NCI-H748 treated with DMSO at 0.1 percent for 48 hours (cell line): ENCODE data around the gene TENM4.

ENCODE experiments used
- DNase-seq: peaks from one replicate; lab custom pipeline; 2025; lab: John Stamatoyannopoulos, UW

Gene TENM4

DNA sequence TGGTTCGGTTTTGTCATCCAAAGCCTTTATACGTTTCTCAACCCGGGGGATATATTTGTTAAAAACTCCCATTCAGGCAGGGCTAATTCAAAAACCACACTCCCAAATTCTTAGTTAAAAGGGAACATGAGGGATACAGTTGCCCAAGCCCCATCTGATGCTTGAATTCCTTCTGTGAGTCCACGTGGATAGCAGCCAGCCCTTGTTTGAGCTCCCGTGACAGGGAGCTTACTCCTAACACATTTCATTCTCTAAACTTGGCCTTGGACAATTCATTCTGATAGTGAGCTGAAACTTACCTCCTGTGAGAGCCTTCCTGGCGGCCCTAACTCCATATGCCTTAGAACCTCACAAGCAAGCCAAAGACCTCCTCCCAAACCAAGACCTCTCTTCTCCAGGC lies 357.5 kb downstream of the TENM4 start:
- no peak for DNase-seq

DNA sequence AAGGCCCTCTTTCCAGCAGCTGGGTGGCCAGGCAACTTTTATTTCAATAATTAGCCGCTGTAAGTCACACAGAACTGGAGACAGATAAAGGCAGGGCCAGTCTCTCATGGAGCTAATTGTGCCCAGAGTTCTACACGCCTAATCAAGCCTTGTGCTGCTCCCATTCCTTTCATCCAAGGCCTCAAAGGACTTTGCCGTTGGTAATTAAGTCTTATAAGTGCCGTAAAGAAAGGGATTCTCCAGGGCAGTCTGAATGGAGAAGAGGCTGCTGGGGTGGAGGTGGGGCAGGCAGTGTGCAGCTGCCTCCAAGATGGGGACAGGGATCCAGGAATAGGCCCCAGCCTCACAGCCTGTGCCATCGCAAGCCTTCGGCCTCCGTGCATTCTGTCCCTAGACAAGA lies 357.9 kb downstream of the TENM4 start:
- no peak for DNase-seq

DNA sequence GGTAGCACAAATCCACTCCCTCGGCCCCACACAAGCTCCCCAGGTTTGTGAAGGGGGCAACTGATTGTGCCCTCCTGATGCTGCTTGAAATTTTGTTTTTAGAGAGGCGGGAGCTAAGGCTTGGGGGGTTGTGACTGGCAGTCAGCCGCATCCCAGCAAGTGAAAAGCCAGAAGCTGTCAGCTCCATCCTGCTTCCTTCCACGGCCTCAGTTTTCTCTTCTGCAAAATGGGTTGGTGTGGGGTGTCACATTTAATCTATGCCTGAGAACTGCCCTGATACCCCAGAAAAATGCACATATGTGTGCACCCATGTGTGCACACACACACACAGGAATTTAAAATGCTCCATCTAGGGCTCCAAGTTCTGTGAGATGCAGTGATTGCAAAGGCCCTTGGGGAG lies 358.6 kb downstream of the TENM4 start:
- no peak for DNase-seq

DNA sequence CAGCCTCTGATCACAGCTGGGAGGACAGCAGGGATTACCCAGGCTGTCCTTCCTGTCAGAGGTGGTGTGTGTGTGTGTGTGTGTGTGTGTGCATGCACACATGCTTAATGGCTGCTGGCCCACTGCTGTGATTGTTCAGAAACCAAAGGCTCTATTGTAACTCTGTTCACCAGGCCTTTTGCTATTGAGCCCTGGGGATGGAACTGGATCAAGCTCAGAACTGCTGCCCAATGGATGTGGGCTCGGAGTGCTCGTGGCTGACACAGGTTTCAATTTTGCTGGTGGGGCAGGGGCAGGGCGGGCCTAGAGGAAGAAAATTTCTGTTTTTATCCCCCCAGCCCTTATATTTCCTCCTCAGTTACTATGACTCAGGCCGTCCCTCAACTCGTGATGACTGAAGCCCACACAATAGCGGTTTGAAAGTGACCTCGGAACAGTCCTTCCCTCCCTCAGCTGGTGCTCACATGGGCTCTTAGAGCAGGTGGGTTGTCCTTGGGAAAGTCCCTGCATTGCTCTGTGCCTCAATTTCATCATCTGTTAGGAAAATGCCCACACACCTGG lies 359.3 kb downstream of the TENM4 start:
- no peak for DNase-seq

DNA sequence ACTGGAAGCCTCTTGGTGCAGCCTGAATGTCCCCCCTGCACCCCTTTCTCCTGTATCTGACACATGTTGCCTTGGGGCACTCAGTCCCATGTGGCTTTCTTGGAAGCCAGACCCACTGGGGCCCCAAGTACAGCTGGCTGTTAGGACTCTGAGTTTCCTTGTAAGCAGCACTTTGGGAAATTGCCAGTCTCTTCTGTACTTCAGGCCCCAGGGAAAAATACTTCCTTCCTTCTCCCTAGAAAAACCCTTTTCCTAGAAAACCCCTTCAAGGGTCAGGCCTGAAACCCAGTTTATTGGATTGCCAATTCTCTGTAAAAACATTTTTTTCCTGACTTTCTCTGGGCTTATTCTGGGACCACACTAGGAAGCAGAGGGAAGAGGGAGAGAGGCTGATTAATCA lies 360.3 kb downstream of the TENM4 start:
- DNase-seq: no peak

DNA sequence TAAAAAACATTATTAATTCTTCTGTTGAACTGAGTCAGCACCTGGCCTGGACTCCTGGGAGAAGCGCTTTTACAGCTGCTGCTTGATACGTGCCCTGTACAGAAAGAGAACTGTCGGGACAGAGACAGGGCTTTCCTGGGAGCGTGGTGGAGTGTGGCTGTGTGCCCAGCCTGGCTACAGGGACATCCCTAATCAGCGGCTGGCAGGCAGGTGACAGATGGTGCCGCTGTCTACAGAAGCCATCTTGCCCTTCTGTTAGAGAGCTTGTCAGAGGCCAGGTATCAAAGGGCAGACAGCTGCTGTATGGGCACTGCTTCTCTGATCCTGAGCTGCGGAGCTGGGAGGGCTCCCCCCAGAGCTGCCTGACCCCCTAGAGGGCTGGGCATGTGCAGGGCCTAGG lies 361.8 kb downstream of the TENM4 start:
- no peak for DNase-seq

DNA sequence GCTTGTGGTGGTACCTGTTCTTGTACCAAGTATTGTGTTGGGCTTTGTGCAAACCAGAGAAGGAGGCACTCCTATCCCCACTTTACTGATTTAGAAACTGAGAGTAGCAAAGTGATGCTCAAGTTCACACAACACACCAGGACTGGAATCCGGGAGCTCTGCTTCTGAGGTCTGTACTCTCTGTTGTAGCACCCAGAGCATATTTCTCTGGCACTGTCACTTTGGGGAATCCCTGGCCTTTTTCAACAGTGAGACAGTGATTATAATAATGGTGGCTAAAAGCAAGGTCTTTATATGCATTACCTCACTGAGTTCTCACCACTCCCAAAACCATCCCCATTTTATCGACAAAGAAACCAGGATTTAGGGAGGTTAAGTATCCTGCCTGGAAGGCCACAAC lies 362.4 kb downstream of the TENM4 start:
- DNase-seq: no peak

DNA sequence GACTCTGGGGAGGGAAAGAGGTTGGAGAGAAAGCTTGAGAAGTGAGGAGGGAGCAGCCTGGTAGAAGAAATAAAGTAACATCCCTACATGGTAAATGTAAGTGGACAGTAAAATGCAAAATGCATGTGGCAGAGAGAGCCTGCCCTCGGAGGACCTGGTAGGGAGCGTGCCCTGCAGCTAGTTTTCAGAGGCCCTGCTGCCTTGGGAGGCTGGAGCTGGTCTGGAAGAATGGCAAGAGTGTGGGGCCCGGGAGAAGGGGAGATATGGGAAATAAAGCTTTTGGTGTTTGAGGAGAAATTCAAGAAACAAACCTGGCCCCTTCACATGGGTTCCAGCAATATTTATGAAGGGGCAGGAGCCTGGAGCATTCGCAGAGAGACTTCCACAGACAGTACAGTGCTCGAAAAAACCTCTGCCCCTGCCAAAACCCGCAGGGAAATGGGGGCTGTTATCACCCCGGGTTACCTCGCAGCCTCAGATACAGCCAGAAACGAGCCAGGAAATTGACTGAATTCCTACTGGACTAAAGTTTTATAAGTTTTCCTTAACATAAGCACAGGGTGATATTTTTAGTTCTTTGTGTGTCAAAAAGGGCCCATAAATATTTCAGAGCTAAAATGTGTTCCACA lies 363.0 kb downstream of the TENM4 start:
- DNase-seq: no peak

DNA sequence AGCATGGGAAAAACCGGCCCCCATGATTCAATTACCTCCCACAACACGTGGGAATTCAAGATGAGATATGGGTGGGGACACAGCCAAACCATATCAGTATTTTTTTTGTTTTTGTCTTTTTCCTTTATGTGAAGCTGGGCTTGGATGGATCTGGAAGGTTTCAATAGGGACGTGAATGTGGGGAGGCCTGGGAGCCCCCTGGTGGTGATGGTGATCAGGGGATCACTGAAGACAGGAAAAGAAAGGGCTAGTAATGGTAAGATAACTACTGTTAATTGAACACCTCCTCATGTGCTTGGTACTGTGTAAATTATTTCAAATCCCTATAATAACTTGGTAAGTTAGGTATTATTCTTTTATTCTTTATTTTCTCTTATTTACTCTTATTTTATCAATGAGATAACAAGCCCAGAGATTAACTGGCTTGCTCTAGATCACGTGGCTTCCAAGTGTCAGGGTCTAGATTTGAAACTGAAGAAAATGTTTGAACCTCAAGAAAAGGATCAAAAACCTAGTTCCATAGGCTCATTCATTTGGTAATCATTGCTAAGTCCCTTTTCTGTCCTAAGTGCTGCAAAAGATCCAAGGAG lies 364.2 kb downstream of the TENM4 start:
- no peak for DNase-seq

DNA sequence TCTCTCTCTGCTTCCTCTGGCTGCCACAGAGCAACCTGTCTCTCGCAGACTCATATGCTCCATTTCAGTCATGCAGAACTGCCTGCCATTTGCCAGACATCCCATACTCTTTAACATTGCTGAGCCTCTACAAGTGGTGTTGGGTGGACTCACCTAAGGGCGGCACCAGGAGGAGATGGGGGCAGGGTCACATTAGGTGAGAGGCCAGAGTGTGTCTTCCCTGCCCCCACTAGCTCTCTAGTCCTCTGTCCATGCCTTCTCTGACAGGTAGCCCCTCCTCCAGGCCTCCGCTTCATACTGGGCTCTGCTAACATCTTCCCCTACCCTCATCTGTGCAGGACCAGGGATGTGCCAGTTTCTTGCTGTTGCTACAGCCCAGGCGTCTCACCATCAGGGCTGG lies 366.3 kb downstream of the TENM4 start:
- DNase-seq: no peak

DNA sequence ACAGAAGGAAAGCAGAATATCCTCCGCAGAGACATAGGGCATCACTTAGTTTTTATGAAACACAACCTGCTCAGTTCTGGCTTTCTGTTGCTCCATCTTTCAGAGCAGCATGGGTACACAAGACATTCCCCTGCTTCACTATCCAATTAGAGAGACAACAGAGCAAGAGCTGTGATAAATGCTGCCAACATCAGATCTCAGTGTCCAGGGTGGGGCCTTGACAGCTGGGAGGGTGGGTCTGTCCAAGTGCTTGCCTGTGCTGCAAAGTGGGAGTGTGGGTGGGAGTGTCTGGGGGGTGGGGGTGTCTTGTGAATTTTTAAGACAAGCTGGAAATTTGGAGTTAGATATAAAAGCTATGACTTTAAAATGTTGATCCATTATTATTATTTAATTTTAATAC lies 369.6 kb downstream of the TENM4 start:
- DNase-seq: no peak

DNA sequence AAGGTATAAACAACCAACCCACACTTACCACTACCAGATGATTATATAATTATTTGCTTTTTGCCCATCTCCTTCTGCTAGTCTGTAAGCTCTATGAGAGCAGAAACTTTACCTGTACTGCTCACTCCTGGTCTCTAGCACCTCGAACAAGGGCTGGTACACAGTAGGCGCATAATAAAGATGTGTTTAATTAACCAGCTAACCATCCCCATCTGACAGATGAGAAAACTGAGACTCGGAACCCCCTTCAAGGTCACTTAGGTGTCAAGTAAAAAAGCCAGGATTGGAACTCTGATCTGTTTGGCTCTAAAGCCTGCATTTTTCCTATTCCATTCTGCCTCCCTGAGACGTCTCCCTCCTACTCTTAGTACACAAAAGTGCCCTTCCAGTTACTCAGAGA lies 370.3 kb downstream of the TENM4 start:
- DNase-seq: no peak

DNA sequence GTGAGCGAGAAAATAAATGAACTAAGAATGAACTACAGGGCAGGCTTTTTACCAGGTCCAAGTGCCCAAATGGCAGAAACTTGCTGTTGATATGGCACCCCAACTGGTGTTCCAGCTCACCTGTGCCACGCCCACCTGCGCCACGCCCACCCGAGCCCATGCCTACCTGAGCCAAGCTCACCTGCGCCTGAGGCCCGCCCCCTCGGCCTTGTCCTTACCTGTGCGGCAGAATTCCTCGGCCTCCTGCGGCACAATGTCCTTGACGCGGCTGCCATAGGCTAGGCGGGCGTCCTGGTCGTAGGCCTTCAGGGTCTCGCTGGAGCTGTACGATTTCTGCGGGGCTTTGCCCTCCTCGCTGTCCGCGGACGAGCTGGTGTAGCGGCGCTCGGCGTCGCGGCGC lies 371.3 kb downstream of the TENM4 start:
- no peak for DNase-seq

DNA sequence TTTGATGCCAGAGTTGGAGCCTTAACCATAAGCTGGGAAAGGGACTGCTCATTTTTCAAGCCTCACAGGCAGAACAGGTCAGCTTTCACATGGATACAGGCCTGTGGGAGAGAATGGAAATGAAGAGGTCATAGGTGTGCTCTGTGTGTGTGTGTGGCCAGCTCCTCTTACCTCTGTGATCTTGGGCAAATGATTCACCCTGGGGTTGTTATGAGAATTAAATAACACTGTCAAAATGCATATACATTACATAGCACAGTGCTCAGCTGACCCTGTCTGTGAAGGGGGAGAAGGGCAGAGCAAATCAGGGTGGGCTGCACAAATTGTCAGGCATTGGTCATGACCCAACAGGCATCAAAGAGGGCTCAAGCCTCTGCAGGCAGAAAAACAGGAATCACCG lies 372.5 kb downstream of the TENM4 start:
- no peak for DNase-seq

DNA sequence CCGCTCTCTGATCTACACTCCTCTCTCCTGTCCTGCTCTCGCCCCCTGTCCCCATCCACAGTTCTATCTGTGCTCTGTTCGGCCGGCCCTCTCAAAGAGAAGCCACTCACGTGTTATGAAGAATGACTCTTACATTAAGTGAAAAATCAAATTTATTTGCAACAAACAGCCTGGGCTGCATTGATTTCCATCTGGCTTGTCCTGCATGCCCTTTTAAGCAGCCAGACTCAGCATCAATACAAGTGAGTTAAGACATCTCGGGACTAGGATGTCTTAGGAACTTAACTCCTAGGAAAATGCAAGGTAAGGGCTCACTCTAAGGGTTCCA lies 373.5 kb downstream of the TENM4 start:
- DNase-seq: no peak

DNA sequence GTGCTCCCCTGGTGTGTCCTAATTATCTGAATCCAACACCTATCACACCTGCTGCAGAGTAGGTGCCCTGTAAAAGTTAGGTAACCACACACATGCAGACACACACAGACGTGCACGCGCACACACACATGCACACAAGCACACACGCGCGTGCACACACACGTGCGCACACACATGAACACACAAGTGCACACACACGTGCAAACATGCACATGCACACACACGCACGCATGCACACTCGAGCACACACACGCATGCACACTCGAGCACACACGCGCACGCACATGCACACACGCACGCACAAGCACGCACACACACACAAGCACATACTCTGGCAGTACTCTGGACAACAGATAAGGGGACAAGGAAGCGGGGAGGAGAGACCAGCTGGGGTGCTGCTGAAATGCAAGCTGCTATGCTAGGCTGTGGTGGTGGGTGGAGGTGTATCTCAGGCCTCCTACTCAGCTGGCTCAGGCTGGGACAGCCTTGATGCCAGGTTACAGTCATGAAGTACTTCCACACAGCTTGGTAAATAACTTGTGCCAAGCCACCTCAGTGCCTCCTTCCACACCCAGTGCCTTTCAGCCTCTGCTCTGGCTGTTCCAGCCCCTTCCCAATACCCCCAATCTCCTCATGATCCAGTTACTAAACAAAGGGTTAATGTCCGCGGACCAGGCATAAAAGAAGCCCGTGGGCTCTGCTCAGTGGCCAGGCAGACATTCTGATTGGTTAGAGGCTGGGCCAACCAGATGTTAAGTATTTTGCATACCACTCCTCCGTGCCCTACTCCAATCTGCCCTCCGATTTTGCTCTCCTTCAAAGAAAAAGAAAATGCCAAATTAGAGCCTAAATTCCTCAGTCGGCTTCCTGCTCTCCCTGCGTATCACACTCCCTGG lies 374.1 kb downstream of the TENM4 start:
- no peak for DNase-seq

DNA sequence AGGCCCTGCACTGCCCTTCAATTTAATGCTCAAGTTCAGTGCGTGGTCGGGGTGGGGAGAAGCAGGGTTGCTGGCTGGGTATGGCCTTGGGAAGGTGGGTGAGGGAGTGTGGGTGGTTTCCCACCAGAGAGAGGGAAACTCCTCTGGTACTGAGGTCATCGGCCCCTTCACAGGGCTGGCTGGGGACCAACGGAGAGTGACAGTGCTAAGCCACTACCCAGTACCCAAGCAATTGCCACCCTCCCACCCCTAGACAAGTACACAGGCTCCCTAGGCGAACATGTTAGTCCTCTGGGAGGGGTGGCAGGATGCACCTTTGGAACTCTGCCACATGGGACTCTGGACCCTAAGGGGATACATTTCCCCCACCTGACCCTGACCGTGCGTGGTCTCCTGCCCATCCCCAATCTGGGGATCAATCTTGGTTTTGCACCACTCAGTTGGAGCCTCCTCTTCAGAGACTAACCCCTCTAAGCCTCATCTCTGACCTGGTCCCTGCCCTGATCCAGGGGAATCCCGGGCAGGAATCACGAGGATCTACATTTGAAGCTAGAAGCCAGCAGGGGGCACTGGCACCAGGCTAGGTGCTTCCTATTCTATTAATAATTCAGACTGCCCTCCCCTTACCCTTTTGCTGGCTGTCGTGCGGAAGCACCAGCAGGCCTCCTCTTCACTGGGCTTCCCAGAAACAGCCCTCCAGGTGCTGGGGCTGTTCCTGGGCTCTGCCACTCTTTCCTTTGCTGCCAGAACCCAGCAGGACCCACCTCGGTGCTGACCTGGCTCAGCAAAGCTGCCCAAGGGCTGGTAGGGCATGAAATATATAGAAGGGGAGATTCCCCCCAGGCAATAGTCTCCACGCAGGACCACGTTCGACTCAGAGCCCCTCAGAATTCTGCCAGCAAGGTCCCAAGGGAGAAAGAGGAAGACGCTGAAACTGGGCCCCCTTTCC lies 377.7 kb downstream of the TENM4 start:
- no peak for DNase-seq

DNA sequence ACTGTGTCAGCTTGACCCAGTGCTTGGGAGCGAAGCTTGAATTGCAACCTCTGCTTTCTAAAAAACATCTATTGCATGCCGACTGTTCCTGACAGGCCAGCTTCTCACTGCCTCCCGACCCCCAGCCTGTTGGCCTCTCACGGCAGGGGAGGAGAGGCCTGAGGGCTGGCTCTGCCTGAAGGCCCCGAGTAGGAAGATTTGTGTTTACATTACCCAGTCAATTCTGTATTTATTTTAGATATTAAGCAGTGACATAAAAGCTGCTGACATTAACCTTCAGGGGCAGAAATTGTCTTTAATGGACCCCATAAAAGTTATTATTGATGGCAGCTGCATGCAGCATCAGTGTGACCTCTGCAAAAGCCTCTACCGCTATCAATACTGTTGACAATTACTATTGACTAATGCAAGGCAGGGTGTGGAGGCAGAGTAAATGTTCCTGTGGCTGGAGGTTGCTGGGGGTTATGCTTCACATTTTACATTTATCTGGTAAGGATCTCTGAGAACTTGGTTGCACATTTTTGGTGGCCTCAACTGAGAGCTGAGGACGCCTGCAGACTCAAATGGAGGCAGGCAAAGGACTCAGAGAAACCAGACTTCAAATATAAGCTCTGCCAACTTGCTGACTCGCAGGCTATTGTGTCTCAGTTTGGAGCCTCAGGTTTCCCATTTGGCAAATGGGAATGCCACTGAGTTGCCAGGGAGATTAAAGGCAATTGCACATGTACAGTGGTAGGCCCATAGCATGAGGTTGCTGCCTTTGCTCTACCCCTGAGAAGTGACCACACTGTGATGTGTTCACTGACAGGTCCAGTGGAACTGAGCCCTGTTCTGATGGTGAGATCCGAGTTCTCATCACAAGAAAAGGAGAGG lies 380.5 kb downstream of the TENM4 start:
- peak; percentile 66 for DNase-seq

DNA sequence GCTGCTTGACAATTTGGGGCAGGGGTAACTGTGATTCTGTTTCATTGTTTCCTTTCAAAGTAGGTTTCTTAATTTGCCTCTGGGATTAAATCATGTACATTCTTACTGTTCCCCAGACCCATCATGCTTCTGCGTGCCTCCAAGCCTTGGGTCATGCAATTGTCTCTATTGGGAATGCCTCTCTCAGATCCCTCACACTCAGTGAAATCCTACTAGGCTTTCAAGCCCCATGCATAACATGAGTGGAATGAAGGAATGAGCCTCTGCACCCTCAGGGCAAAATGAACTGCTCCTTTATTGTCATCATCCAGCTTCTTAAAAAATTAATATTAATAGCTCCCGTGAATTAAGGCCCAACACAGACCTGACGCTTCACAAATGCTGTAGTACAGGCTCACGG lies 381.7 kb downstream of the TENM4 start:
- DNase-seq: no peak

DNA sequence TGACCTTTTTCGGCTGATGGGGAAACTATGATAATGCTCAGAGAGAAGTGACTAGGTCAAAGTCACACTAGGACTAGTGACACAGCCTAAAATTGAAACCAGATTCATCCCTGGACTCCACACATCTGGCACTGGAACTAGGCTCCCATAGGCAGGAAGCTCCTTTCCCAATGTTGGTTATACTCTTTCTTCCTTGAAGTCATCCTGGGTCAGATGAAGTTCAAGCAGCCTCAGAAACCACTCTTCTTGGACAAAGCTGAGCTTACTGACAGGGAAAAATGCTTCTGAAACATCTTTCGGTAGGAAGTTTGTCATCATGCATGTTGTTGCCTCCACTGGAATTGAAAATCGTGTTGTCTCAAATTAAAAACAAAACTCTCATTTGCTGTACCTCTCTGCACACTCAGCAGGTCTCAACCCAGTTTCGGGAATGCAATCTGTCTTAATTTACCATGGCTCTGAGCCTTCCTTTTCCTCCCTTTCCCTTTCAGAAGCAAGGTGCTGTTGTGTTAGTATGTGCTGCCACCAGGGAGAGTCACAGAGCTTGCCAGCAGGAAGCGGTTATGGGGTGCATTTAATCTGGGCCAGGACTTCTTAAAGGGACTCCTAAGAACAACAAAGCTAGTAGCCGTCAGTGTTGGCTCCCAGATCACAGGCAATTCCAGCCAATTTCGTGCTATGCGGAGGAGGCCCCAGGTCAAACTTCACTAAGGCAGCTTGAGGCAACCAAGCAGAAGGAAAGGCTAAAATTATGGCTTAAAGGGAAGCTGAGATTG lies 384.8 kb downstream of the TENM4 start:
- no peak for DNase-seq
